DND-41 (cell line): Measurements from ENCODE around the gene CLCNKB.

ENCODE experiments used
- EZH2 ChIP-seq: IDR thresholded peaks from 3 replicates; pipeline ENCODE4 v1.6.1; 2012; ENCODE audit warnings: borderline replicate concordance, low read depth, mild to moderate bottlenecking, moderate library complexity, low read length, inconsistent platforms; ENCODE audit not compliant: severe bottlenecking
- TF ChIP-seq, protein P1 (sequence below): IDR thresholded peaks from 2 replicates; pipeline ENCODE4 v1.5.1; 2012; ENCODE audit warnings: borderline replicate concordance, low read length, moderate library complexity, mild to moderate bottlenecking; ENCODE audit not compliant: poor library complexity, severe bottlenecking; ENCODE audit errors: extremely low read depth

DNA sequence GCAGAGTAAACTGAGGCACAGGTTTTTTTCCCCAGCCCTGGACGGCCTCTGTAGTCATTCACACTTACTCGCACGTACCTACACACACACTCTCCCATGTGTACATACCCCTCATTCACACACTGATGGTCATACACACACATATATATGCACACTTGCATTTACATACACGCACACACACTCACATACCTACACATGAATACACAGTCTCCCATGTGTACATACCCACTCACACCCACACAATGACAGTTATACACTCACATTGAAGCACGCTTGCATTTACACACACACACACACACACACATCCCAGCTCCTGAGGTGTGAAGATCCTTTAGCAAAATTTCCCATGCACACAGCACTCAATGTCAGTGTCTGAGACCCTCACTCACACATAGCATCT lies 30.6 kb downstream of the CLCNKB start:
- TF ChIP-seq, protein P1, sequence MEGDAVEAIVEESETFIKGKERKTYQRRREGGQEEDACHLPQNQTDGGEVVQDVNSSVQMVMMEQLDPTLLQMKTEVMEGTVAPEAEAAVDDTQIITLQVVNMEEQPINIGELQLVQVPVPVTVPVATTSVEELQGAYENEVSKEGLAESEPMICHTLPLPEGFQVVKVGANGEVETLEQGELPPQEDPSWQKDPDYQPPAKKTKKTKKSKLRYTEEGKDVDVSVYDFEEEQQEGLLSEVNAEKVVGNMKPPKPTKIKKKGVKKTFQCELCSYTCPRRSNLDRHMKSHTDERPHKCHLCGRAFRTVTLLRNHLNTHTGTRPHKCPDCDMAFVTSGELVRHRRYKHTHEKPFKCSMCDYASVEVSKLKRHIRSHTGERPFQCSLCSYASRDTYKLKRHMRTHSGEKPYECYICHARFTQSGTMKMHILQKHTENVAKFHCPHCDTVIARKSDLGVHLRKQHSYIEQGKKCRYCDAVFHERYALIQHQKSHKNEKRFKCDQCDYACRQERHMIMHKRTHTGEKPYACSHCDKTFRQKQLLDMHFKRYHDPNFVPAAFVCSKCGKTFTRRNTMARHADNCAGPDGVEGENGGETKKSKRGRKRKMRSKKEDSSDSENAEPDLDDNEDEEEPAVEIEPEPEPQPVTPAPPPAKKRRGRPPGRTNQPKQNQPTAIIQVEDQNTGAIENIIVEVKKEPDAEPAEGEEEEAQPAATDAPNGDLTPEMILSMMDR, result no peak
- no peak for TF ChIP-seq EZH2
